SU-DHL-6 (cell line): Measurements from ENCODE around the gene EIF4G2.
"Not testable (repeated sequence)": the region's sequence is repeated elsewhere in the genome, so short reads cannot be mapped to it uniquely, and the experiment has no call there.

ENCODE experiments used
- H2AFZ ChIP-seq: fragments of 200-600 bp; sonication (generic); 2 replicates; pipeline ENCODE4 v1.6.1; 2014; ENCODE audit warnings: low read depth, mild to moderate bottlenecking, moderate library complexity, mixed read lengths, antibody characterized with exemption, low read length; ENCODE audit not compliant: severe bottlenecking
- H3F3A ChIP-seq: fragments of 200-600 bp; shearing (Covaris generic); 2 replicates; pipeline ENCODE4 v1.6.0; 2016; ENCODE audit warnings: antibody characterized with exemption, mild to moderate bottlenecking; ENCODE audit not compliant: insufficient read depth
- H3K27ac ChIP-seq: fragments of 200-600 bp; sonication (generic); 2 replicates; pipeline ENCODE4 v1.5.1; 2016; ENCODE audit warnings: low read depth, mild to moderate bottlenecking, low read length, moderate library complexity, mixed read lengths
- H3K27me3 ChIP-seq: fragments of 200-600 bp; sonication (generic), shearing (Covaris generic); 2 replicates; pipeline ENCODE4 v1.6.0; 2014; ENCODE audit warnings: mild to moderate bottlenecking, low read length
- H3K36me3 ChIP-seq: fragments of 200-600 bp; sonication (generic); 2 replicates; pipeline ENCODE4 v1.6.1; 2014; ENCODE audit warnings: mild to moderate bottlenecking, low read length, mixed read lengths
- H3K4me2 ChIP-seq: fragments of 300-600, 200-600 bp; shearing (Covaris generic), sonication (generic); 2 replicates; pipeline ENCODE4 v1.6.0; 2014; ENCODE audit warnings: low read length, low read depth, mild to moderate bottlenecking; ENCODE audit not compliant: poor library complexity, severe bottlenecking
- H3K4me3 ChIP-seq: fragments of 200-600 bp; sonication (generic); 2 replicates; pipeline ENCODE4 v1.5.1; 2014; ENCODE audit warnings: antibody characterized with exemption, low read length, mild to moderate bottlenecking, mixed read lengths; ENCODE audit not compliant: insufficient read depth, poor library complexity, severe bottlenecking
- H3K79me2 ChIP-seq: fragments of 200-600 bp; sonication (generic); 2 replicates; pipeline ENCODE4 v1.6.1; 2014; ENCODE audit warnings: mild to moderate bottlenecking, low read length, moderate library complexity; ENCODE audit not compliant: insufficient read depth
- H3K9ac ChIP-seq: fragments of 200-600 bp; sonication (generic); 2 replicates; pipeline ENCODE4 v1.7.0; 2014; ENCODE audit warnings: mild to moderate bottlenecking, low read length
- H3K9me2 ChIP-seq: fragments of 200-600 bp; sonication (generic); replicated peaks from 2 replicates; pipeline ENCODE4 v1.6.1; 2014; ENCODE audit warnings: low read length; ENCODE audit not compliant: insufficient read depth
- H3K9me3 ChIP-seq: fragments of 200-600 bp; sonication (generic); 2 replicates; pipeline ENCODE4 v1.6.1; 2014; ENCODE audit warnings: low read length, mixed read lengths; ENCODE audit not compliant: insufficient read depth
- H4K20me1 ChIP-seq: fragments of 200-600 bp; sonication (generic); 2 replicates; pipeline ENCODE4 v1.6.1; 2014; ENCODE audit warnings: low read depth, mild to moderate bottlenecking, antibody characterized with exemption, low read length, moderate library complexity, mixed read lengths
- CTCF ChIP-seq: fragments of 200-600 bp; sonication (generic); IDR thresholded peaks from one replicate; pipeline ENCODE4 v1.5.1; 2017; ENCODE audit warnings: antibody characterized with exemption, mild to moderate bottlenecking, low read length, moderate library complexity; ENCODE audit not compliant: insufficient read depth, poor library complexity, severe bottlenecking
- EZH2phosphoT487 ChIP-seq: fragments of 200-600 bp; sonication (generic), shearing (Covaris generic); conservative IDR thresholded peaks from 2 replicates; pipeline ENCODE4 v1.6.1; 2018; ENCODE audit warnings: mild to moderate bottlenecking, antibody characterized with exemption, low read length, moderate library complexity, mixed read lengths

The EIF4G2 gene

GRCh38 chr11:10844356-10844755 is 35.6 kb upstream of the EIF4G2 start:
- no peaks in the 10 kb centered on the region for H3K36me3 ChIP-seq
- no peak overlapping the region for H3K9ac ChIP-seq
- no peaks in the 10 kb centered on the region for H3K79me2 ChIP-seq
- H3F3A ChIP-seq = no peaks in the 10 kb centered on the region
- no peaks in the 10 kb centered on the region for H3K9me2 ChIP-seq
- H2AFZ ChIP-seq = no peak overlapping the region
- no peak for TF ChIP-seq CTCF
- TF ChIP-seq EZH2phosphoT487 = no peak
- H3K4me2 ChIP-seq = no peak overlapping the region
- H3K9me3 ChIP-seq = no peaks in the 10 kb centered on the region
- no peak overlapping the region for H3K4me3 ChIP-seq
- H3K27me3 ChIP-seq = no peaks in the 10 kb centered on the region
- no peaks in the 10 kb centered on the region for H4K20me1 ChIP-seq
- no peak overlapping the region for H3K27ac ChIP-seq

GRCh38 chr11:10838881-10839280 is 30.2 kb upstream of the EIF4G2 start:
- Histone ChIP-seq H3K9ac (no peak overlapping the region), H3K27ac (no peak overlapping the region), H3K27me3 (no peaks in the 10 kb centered on the region), H3F3A (no peaks in the 10 kb centered on the region), H3K36me3 (no peaks in the 10 kb centered on the region), H4K20me1 (no peaks in the 10 kb centered on the region), H3K9me2 (no peaks in the 10 kb centered on the region), H2AFZ (no peak overlapping the region), H3K79me2 (no peaks in the 10 kb centered on the region), H3K4me3 (no peak overlapping the region), H3K4me2 (no peak overlapping the region), H3K9me3 (no peaks in the 10 kb centered on the region)
- no peak for TF ChIP-seq CTCF
- no peak for TF ChIP-seq EZH2phosphoT487

- Histone ChIP-seq H3K4me3 (no peak overlapping the region), H3K36me3 (no peaks in the 10 kb centered on the region), H3F3A (no peaks in the 10 kb centered on the region), H3K27ac (no peak overlapping the region), H3K9me2 (no peaks in the 10 kb centered on the region), H3K27me3 (no peaks in the 10 kb centered on the region), H2AFZ (no peak overlapping the region), H3K9ac (no peak overlapping the region), H4K20me1 (no peaks in the 10 kb centered on the region), H3K4me2 (no peak overlapping the region), H3K79me2 (no peaks in the 10 kb centered on the region), H3K9me3 (no peaks in the 10 kb centered on the region)
- no peak for TF ChIP-seq CTCF
- no peak for TF ChIP-seq EZH2phosphoT487
These were observed 29.4 kb upstream of the EIF4G2 start for GRCh38 chr11:10838083-10838482.

- not testable (repeated sequence) for H4K20me1 ChIP-seq, H3F3A ChIP-seq, H2AFZ ChIP-seq, H3K9me3 ChIP-seq, H3K9me2 ChIP-seq, H3K79me2 ChIP-seq, H3K27me3 ChIP-seq, H3K9ac ChIP-seq, H3K36me3 ChIP-seq, H3K4me3 ChIP-seq, H3K4me2 ChIP-seq, H3K27ac ChIP-seq
These were observed 28.2 kb upstream of the EIF4G2 start for GRCh38 chr11:10836884-10837283.
